Pulmonary artery endothelial cell (primary cell): Measurements from ENCODE around the gene ARHGAP4. TPM values are rescaled to one million over a fixed set of nuclear protein-coding genes. Genes with fewer than 3 reads are reported as not detected.

ENCODE experiments used
- DNase-seq: peaks from one replicate; pipeline ENCODE4 v3.0.0-alpha.2; 2011; ENCODE audit warnings: low read depth, low spot score
- total RNA-seq: library from RNA; depleted of rRNA; stranded (reverse); fragments of >200 nt; gene quantifications from 2 replicates; pipeline ENCODE4 v1.2.3, GENCODE V29; 2014

Gene ARHGAP4
- total RNA-seq, 1 donor from 2014 or later: 26.5 TPM

DNA sequence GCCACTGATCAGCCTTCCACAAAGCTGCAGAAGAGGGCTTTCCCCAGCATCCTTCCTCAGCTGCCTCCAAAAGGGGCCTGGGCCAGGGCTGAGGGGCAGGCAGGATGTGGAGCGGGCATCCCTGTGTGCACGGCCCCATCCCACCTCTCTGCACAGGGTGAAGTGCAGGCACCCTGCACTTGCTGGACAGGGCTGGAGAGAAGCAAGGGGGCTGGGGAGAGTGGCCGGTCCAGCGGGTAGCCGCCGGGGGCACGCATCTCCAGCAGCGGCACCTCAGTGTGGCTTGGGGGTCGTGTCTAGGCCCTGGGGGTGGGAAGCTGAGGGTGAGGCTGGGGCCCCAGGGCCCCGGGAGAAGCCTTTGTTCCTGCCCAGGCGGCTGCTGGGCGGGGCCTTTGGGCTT is 18.6 kb downstream of the ARHGAP4 start:
- no peak for DNase-seq

DNA sequence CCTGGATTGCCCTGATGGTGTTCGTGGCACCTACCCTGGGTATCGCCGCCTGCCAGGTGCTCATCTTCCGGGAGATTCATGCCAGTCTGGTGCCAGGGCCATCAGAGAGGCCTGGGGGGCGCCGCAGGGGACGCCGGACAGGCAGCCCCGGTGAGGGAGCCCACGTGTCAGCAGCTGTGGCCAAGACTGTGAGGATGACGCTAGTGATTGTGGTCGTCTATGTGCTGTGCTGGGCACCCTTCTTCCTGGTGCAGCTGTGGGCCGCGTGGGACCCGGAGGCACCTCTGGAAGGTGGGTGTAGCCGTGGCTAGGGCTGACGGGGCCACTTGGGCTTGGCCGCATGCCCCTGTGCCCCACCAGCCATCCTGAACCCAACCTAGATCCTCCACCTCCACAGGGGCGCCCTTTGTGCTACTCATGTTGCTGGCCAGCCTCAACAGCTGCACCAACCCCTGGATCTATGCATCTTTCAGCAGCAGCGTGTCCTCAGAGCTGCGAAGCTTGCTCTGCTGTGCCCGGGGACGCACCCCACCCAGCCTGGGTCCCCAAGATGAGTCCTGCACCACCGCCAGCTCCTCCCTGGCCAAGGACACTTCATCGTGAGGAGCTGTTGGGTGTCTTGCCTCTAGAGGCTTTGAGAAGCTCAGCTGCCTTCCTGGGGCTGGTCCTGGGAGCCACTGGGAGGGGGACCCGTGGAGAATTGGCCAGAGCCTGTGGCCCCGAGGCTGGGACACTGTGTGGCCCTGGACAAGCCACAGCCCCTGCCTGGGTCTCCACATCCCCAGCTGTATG is 19.7 kb downstream of the ARHGAP4 start:
- DNase-seq: no peak

GRCh38 chrX:153905481-153906095 is 20.5 kb downstream of the ARHGAP4 start:
- DNase-seq: no peak

DNA sequence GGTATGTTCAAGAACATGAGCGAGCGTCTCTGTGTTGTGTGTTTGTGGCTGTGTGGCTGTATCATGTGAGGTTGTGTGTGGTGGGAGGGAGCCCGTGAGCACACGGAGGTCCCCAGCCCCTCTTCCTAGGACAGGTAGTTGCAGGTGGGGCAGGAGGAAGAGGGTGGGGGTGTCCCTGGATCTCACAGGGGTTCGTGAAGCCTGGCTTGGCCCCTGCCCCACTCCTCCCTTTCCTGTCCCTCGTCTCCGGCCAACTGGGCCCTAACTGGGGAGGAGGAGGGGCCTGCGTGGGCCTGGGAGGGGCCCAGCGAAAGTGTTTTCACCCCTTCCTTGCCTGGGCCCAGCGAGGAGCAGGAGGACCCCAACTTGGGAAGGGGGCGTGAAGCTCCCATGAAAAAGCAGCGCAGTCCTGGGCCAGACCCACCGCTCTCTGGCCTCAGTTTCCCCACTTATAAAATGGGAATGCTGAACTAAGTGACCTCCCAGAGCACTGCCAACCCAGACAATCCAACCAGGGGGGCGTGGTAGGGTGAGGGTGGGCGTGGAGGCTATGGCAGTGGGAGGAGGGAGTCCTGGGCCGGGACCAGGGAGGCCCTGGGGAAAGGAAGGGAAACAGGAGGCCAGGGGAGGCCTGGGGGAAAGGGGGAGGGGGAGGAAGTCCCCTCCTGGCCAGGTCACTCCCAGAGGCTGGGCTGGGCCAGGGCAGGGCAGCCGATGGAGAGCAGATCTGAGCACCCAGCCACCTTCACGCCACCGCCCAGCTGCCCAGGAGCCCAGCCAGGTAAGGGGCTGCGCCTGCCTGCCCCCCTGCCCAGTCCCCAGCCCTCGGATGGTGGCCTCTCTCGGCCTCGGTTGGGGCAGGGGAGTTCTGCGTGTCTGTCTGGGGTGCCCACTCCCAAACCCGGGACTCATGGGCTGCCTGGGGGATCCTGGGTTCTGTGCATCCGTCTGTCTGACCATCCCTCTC is 21.8 kb downstream of the ARHGAP4 start, which contains the start of gene AVPR2:
Gene AVPR2 (plus strand): TSS at position 683 of the 967 bp plus-strand sequence. CDS start 473 bp downstream, outside the sequence.
- DNase-seq: no peak

GRCh38 chrX:153903238-153903980 is 22.7 kb downstream of the ARHGAP4 start:
- no peak for DNase-seq

DNA sequence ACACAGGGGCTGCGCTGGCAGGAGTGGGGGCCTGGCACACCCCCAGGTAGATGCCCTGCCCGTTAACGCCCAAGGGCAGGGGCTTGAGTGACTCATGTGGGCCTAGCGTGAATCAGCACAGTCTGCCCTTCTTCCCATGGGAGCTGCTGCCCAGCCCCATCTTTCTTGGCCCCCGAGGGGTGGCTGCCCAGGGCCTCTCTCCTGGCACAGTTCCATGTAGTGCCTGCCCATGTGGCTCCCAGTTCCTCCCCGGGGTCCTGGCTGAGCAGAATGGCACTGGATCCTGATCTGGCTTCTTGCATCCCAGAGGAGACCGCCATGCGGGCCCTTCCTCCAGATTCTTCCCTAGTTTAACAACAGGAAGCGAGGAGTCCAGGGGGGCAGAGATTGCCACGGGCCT is 23.7 kb downstream of the ARHGAP4 start:
- DNase-seq: no peak

DNA sequence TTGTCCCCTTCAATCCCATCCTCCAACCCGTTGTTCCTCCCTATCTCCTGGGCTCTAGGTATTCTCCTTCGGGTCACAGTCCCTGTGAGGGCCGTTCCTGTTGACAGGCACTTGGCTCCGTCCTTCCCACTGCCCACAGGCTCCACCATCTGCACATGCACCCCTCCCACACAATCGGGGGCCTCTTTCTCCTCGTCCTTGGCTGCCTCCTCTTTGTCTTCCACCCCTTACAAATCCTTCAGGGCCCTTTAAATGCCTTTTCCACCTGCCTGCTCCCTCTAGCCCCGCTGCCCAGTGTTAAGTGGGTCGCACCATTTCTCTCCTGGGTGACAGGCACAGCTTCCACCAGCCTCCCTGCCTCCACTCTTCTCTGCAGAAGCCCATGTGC is 24.3 kb downstream of the ARHGAP4 start:
- no peak for DNase-seq

DNA sequence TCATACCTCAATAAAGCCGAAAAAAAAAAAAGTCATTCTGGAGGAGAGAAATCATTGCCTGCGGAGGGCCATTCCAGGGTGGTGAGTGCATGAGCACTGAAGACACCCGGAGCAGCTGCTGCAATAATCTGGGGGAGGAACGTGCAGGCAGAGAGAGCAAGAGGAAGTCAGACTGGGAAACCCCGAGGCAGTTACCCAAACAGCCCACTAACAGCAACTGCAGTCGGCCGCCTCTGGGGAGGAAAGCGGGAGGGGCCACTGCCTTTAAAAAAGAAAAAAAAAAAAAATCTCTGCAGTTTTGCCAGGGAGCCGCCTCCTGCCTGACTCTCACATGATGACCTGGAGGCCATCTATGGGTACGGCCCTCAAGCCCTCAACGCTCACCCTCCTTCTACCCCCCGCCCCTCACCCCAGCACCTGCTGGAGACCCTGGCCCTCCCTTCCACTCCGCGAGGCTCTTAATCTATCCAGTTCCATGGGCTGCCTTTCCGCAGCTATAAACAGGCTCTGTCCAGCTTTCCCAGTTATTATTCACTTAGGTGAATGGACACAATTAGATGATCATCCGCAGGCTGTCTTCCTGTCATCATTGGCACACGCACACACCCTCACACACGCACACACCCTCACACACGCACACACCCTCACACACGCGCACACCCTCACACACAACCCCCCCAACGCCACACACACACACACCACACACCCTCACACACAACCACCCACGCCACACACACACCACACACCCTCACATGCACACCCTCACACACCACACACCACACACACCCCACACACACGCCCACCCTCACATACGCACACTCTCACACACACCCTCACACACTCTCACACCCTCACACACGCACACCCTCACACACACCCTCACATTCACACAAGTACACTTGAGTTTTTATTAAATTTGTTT is 25.0 kb downstream of the ARHGAP4 start:
- DNase-seq: no peak

- DNase-seq: no peak
These were observed 28.2 kb downstream of the ARHGAP4 start for GRCh38 chrX:153897899-153898298.

- DNase-seq: no peak
These were observed 36.9 kb downstream of the ARHGAP4 start for GRCh38 chrX:153889123-153889522.

GRCh38 chrX:153888344-153888743 is 37.7 kb downstream of the ARHGAP4 start:
- no peak for DNase-seq

GRCh38 chrX:153887385-153887784 is 38.7 kb downstream of the ARHGAP4 start:
- no peak for DNase-seq

DNA sequence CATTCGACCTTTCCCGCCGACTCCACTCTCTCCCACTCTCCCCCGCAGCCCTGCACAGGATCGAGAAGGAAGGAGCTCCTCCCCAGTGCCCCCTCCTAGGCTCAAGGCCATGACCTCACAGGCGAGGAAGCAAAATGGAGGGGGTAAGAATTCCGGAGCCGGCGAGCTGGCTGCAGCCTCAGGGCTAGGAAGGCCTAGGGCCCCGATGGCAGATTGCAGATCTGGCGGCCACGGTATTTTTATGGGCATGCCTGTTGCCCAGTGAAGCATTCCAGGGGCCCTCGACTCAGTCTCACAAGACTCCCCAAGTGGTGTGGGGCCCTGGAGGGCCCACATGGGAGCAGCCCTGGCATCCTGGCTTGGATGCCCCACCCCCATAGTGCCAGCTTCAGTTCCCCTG is 39.1 kb downstream of the ARHGAP4 start:
- DNase-seq: no peak

DNA sequence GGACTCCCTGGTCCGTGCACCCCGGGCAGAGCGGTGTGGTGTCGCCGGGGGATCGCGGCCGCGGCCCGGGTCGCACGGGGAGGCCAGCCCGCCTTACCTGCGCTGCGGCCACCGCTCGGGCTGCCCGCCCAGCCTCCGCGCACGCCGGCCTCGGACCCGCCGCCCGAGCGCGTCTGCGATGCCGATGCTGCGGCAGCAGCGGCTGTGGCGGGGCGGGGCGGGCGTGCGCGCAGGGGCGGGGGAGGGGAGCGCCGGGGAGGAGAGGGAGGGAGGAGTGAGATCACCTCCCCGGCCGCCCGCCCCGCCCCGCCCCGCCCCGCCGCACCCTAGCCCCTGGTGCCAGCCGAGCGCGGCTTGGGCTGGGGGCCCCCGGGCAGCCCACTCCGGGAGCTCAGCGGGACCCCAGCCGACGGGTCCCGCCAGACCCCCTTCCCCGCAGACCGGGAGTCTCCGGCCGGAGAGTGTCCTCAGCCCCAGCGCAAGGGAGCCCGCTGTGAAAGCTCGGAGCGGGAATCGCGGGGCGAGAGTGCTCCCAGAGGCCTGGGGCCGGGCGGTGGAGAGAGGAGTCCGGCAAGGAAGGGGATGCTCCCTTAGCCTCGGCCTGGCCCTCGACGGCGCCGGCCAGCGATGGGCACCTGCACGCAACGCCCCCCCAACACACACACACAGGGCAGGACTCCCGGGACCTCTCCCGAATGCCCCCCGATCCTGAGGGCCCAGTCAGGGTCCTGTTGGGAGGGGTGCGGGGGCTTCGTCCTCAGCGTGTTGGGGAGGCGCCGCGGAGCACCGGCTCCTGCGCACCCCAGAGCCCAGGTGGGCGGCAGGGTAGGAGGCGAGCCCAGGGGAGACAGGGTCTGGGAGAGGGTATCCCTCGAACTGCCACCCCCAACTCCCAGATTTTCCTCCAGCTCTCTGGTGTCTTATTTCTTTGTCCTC is 39.8 kb downstream of the ARHGAP4 start, which contains the start of gene L1CAM:
Gene L1CAM (minus strand): TSS at position 206 of the 936 bp plus-strand sequence. CDS start 10,337 bp downstream, outside the sequence.
- DNase-seq: no peak

- DNase-seq: no peak
These were observed 40.8 kb downstream of the ARHGAP4 start for GRCh38 chrX:153885208-153885787.

- DNase-seq: no peak
These were observed 41.5 kb downstream of the ARHGAP4 start for GRCh38 chrX:153884590-153884989.

DNA sequence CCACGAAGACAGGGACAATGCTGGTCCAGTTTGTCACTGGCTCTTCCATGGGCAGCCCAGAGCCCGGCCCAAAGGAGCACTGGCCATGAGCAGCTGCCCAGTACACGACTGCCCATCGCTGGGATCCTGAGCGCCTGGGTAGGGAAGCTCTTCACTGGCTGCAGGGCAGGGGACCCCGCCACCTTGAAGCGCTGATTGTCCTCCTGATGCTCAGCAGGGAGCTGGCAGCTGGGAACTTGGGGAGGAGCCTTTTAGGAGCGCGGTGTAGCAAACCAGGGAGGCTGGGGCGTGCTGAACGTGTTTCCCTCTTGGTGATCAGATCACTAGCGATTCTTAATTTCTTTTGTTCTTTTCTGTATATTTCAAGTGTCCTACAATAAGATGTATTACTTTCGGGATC is 41.9 kb downstream of the ARHGAP4 start:
- no peak for DNase-seq

DNA sequence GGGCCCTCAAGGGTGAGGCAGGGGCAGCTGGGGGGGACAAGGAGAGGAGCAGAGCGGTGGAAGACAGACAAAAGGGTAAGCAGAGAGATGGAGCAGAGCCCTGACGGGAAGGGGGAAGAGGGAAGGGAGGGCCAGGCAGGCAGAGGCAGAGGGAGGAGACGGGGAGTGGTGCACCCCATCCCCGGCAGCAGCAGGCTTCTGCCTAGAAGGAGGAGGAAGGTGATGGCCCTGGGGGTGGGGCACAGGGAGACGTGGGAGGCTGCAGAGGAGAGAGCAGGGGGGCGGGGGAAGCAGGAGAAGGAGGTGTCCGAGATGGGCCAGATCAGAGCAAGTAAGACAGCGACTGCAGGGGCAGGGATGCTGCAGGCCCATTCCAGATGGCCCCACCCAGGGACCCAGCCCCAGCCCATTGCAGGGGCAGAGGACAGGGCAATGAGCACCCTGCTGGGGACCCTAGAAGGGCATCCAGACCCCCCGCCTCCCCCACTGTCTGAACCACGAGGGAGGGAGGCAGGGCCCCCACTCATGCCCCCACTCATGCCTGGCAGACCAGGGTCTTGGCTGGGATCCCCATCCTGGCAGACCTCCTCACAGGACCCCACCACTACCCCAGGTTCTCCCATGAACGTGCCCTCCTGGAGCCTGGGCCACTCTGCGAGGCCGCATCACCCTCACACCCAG is 42.8 kb downstream of the ARHGAP4 start:
- DNase-seq: no peak
